ENCODE measurements around the gene PARVA. TPM values are rescaled to one million over a fixed set of nuclear protein-coding genes. Genes with fewer than 3 reads are reported as not detected.
"Not testable (repeated sequence)": the region's sequence is repeated elsewhere in the genome, so short reads cannot be mapped to it uniquely, and the experiment has no call there.

Gene PARVA
- total RNA-seq, 1 experiment from 2014 or later: 22.9 TPM

DNA sequence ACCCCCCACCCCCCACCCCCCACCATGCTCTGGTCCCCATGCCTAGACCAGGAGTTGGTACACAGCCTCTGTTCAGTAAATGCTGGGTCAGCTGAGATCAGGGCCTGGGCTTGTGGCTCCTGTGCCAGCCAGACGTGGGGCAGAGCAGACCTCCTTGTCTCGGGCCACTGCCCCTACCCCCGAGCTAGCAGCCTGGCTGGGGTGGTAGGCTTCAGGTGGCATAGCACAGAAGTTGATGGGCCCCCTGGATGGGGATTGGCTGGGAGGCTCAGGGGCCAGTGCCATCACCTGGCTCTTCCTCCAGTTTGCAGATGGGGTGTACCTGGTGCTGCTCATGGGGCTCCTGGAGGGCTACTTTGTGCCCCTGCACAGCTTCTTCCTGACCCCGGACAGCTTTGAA, 139.9 kb downstream of the PARVA start:
- CTCF ChIA-PET: no interaction called here
- TF ChIP-seq, protein P1, sequence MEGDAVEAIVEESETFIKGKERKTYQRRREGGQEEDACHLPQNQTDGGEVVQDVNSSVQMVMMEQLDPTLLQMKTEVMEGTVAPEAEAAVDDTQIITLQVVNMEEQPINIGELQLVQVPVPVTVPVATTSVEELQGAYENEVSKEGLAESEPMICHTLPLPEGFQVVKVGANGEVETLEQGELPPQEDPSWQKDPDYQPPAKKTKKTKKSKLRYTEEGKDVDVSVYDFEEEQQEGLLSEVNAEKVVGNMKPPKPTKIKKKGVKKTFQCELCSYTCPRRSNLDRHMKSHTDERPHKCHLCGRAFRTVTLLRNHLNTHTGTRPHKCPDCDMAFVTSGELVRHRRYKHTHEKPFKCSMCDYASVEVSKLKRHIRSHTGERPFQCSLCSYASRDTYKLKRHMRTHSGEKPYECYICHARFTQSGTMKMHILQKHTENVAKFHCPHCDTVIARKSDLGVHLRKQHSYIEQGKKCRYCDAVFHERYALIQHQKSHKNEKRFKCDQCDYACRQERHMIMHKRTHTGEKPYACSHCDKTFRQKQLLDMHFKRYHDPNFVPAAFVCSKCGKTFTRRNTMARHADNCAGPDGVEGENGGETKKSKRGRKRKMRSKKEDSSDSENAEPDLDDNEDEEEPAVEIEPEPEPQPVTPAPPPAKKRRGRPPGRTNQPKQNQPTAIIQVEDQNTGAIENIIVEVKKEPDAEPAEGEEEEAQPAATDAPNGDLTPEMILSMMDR (IDR thresholded peaks at IDR 0.05; ENCODE audit: unreplicated experiment): no peak
- BruUV-seq (replicated peaks): no TSS peak

DNA sequence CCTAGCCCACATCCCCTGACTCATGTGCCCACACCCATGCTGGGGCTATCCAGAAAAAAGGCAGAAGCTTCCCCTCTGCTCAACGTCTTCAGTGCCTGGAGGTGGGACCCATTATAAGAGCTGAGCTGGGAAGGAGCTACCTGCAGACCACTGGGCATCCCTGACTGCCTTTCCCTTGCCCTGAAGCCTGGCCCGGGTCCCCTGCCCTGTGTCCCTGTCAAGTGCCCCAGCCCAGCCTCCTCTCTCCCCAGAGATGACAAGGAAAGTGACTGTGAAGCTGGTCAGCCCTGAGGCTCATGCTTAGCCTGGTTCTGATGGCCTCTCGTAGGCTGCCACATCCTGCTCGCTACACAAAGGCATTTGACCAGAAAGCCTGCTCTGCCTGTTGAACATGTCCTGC, 140.4 kb downstream of the PARVA start:
- no peak for DNase-seq
- H3K4me1 Mint-ChIP-seq (ENCODE audit: low read depth, unreplicated experiment): no peaks in the 10 kb centered on the region
- H3K4me3 Mint-ChIP-seq (ENCODE audit: low read depth, unreplicated experiment): no peak overlapping the region
- no peak overlapping the region for H3K27ac Mint-ChIP-seq (ENCODE audit: unreplicated experiment)
- no peaks in the 10 kb centered on the region for H3K36me3 Mint-ChIP-seq (ENCODE audit: insufficient read depth, unreplicated experiment)
- TF ChIP-seq, protein P1 (IDR thresholded peaks at IDR 0.05; ENCODE audit: unreplicated experiment): no peak
- CTCF ChIA-PET: no interaction called here
- no TSS peak for BruUV-seq (replicated peaks)
- no peaks in the 10 kb centered on the region for H3K27me3 Mint-ChIP-seq (ENCODE audit: unreplicated experiment)
- intact Hi-C loops (cut with micrococcal nuclease; ENCODE audit: unreplicated experiment): no loop called here
- H3K9me3 Mint-ChIP-seq (ENCODE audit: low read depth, unreplicated experiment): no peaks in the 10 kb centered on the region

More for the DNA sequence above, 139.9 kb downstream of the PARVA start:
- no peaks in the 10 kb centered on the region for H3K9me3 Mint-ChIP-seq (ENCODE audit: low read depth, unreplicated experiment)
- DNase-seq: no peak
- no peaks in the 10 kb centered on the region for H3K36me3 Mint-ChIP-seq (ENCODE audit: insufficient read depth, unreplicated experiment)
- H3K4me1 Mint-ChIP-seq (ENCODE audit: low read depth, unreplicated experiment): no peaks in the 10 kb centered on the region
- H3K27me3 Mint-ChIP-seq (ENCODE audit: unreplicated experiment): no peaks in the 10 kb centered on the region
- no peak overlapping the region for H3K27ac Mint-ChIP-seq (ENCODE audit: unreplicated experiment)
- intact Hi-C loops (cut with micrococcal nuclease; ENCODE audit: unreplicated experiment): no loop called here
- no peak overlapping the region for H3K4me3 Mint-ChIP-seq (ENCODE audit: low read depth, unreplicated experiment)

DNA sequence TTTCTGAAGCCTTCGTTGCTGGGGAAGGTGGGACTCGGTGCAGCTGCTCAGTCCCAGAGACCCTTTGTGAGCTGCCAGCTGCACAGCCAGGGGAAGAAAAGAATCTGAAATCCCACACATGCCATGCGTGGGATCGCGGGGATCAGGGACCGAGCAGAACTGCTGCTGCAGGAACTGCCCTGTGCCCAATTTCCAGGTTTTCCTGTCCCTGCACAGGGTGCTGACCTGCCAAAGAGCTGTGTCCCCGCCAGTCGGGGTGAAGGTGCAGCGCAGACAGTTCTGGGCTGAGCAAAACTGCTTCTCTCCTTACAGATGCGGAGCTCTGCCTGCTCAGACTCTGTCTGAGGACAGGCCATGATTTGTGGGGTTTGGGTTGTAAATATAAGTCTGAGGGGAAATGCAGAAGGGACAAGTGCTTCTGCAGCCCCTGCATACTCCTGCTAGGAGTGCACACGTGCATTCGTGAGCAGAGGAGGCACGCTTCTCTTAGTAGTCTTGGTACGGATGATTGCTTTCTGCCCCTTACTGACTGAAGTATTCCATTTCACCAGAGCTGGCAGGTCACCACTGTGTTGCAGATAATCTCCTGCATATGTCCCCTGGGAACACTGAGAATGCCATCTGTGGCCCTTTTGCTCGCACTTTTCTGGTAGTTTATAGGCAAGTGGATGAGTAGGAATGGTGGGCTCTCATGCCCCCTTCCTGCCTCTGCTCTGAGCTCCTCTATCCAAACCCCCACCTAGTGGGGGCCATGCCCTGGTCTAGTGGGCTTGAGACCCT, 141.4 kb downstream of the PARVA start:
- no peak for DNase-seq
- H3K4me1 Mint-ChIP-seq (ENCODE audit: low read depth, unreplicated experiment): no peaks in the 10 kb centered on the region
- no peaks in the 10 kb centered on the region for H3K27me3 Mint-ChIP-seq (ENCODE audit: unreplicated experiment)
- no peak overlapping the region for H3K27ac Mint-ChIP-seq (ENCODE audit: unreplicated experiment)
- no peak overlapping the region for H3K4me3 Mint-ChIP-seq (ENCODE audit: low read depth, unreplicated experiment)
- no peaks in the 10 kb centered on the region for H3K9me3 Mint-ChIP-seq (ENCODE audit: low read depth, unreplicated experiment)
- BruUV-seq (replicated peaks): no TSS peak
- TF ChIP-seq, protein P1 (IDR thresholded peaks at IDR 0.05; ENCODE audit: unreplicated experiment): no peak
- intact Hi-C loops (cut with micrococcal nuclease; ENCODE audit: unreplicated experiment): no loop called here
- no peaks in the 10 kb centered on the region for H3K36me3 Mint-ChIP-seq (ENCODE audit: insufficient read depth, unreplicated experiment)
- CTCF ChIA-PET: no interaction called here

DNA sequence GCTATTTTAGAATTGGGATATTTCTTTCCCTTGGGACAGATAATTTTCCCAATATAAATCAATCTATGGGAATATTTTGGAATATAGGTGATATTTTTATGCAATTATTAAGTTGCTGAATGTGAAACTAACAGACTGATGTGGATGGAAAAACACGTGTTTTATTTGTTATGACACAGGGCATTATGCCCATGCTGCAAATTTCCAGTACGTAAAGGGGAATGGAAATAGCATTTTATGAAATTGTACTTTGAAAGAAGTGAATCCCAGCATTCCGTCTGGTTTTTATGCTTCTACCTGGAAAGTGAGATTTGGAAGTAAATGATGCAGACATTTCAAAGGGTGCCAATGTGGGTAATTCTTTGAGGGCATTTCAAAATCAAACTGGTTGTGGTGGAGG, 142.7 kb downstream of the PARVA start:
- Mint-ChIP-seq H3K27ac (ENCODE audit: unreplicated experiment) (no peak overlapping the region), H3K4me3 (ENCODE audit: low read depth, unreplicated experiment) (no peak overlapping the region), H3K36me3 (ENCODE audit: insufficient read depth, unreplicated experiment) (no peaks in the 10 kb centered on the region), H3K9me3 (ENCODE audit: low read depth, unreplicated experiment) (no peaks in the 10 kb centered on the region), H3K27me3 (ENCODE audit: unreplicated experiment) (no peaks in the 10 kb centered on the region), H3K4me1 (ENCODE audit: low read depth, unreplicated experiment) (no peaks in the 10 kb centered on the region)
- DNase-seq: no peak
- TF ChIP-seq, protein P1 (IDR thresholded peaks at IDR 0.05; ENCODE audit: unreplicated experiment): no peak
- BruUV-seq (replicated peaks): no TSS peak
- intact Hi-C loops (cut with micrococcal nuclease; ENCODE audit: unreplicated experiment): no loop called here
- CTCF ChIA-PET: no interaction called here

DNA sequence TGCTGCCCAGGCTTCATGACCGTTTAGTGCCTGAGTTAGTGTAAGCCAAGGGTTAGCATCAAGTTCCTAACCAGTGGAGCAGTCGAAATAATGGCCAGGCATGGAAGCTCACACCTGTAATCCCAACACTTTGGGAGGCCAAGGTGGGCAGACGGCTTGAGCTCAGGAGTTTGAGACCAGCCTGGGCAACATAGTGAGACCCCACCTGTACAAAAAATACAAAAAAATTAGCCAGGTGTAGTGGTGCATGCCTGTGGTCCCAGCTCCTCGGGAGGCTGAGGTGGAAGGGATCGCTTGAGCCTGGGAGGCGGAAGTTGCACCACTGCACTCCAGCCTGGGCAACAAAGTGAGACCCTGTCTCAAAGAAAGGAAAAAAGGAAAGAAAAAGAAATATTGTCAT, 143.2 kb downstream of the PARVA start:
- BruUV-seq (replicated peaks); H3K9me3 Mint-ChIP-seq (ENCODE audit: low read depth, unreplicated experiment); H3K4me1 Mint-ChIP-seq (ENCODE audit: low read depth, unreplicated experiment); H3K27me3 Mint-ChIP-seq (ENCODE audit: unreplicated experiment); H3K36me3 Mint-ChIP-seq (ENCODE audit: insufficient read depth, unreplicated experiment); intact Hi-C loops (cut with micrococcal nuclease; ENCODE audit: unreplicated experiment); CTCF ChIA-PET; H3K4me3 Mint-ChIP-seq (ENCODE audit: low read depth, unreplicated experiment); DNase-seq; H3K27ac Mint-ChIP-seq (ENCODE audit: unreplicated experiment): not testable (repeated sequence)

Data from Calu3 (cell line).